GM18508 (cell line): ENCODE measurements around the gene LDB2.

Experiments used
- ATAC-seq: cut with Tn5 transposase; IDR thresholded peaks from one replicate; pipeline ENCODE4 v1.9.1; 2021; ENCODE audit warnings: moderate number of reproducible peaks; ENCODE audit not compliant: insufficient read depth, unreplicated experiment

Gene LDB2

GRCh38 chr4:16692961-16693506 is 205.4 kb downstream of the LDB2 start:
- no peak for ATAC-seq

- no peak for ATAC-seq
Measured at GRCh38 chr4:16692524-16692923, 205.9 kb downstream of the LDB2 start.

GRCh38 chr4:16692046-16692445 is 206.4 kb downstream of the LDB2 start:
- ATAC-seq: no peak

- no peak for ATAC-seq
Measured at GRCh38 chr4:16691450-16691849, 207.0 kb downstream of the LDB2 start.

GRCh38 chr4:16687845-16688244 is 210.6 kb downstream of the LDB2 start:
- no peak for ATAC-seq

- no peak for ATAC-seq
Measured at GRCh38 chr4:16687011-16687410, 211.4 kb downstream of the LDB2 start.

GRCh38 chr4:16686195-16686594 is 212.2 kb downstream of the LDB2 start:
- ATAC-seq: no peak

GRCh38 chr4:16685536-16685935 is 212.9 kb downstream of the LDB2 start:
- ATAC-seq: no peak

- no peak for ATAC-seq
Measured at GRCh38 chr4:16684935-16685334, 213.5 kb downstream of the LDB2 start.

GRCh38 chr4:16684097-16684496 is 214.3 kb downstream of the LDB2 start:
- no peak for ATAC-seq

- no peak for ATAC-seq
Measured at GRCh38 chr4:16682975-16683374, 215.5 kb downstream of the LDB2 start.

GRCh38 chr4:16677001-16677944 is 221.2 kb downstream of the LDB2 start:
- no peak for ATAC-seq

GRCh38 chr4:16676230-16676770 is 222.1 kb downstream of the LDB2 start:
- ATAC-seq: no peak

- no peak for ATAC-seq
Measured at GRCh38 chr4:16674082-16674481, 224.4 kb downstream of the LDB2 start.

- no peak for ATAC-seq
Measured at GRCh38 chr4:16672421-16672820, 226.0 kb downstream of the LDB2 start.

- ATAC-seq: no peak
Measured at GRCh38 chr4:16671741-16672140, 226.7 kb downstream of the LDB2 start.

GRCh38 chr4:16670727-16671126 is 227.7 kb downstream of the LDB2 start:
- ATAC-seq: no peak

- ATAC-seq: no peak
Measured at GRCh38 chr4:16669036-16669435, 229.4 kb downstream of the LDB2 start.

GRCh38 chr4:16668488-16668887 is 230.0 kb downstream of the LDB2 start:
- no peak for ATAC-seq

- no peak for ATAC-seq
Measured at GRCh38 chr4:16667464-16667863, 231.0 kb downstream of the LDB2 start.

- ATAC-seq: no peak
Measured at GRCh38 chr4:16665942-16666551, 232.4 kb downstream of the LDB2 start.
